Iris pigment epithelial cell (primary cell): Measurements from ENCODE around the gene ITGA2B.
A peak's percentile ranks its signal among the peaks of the same experiment; 100 is the strongest.
"Not testable (repeated sequence)": the region's sequence is repeated elsewhere in the genome, so short reads cannot be mapped to it uniquely, and the experiment has no call there.

ENCODE experiments used
- DNase-seq: peaks from one replicate; pipeline ENCODE4 v3.0.0-alpha.2; 2011; ENCODE audit warnings: low read depth

Gene ITGA2B

GRCh38 chr17:44368391-44369243, 20.8 kb downstream of the ITGA2B start:
- DNase-seq, result not testable (repeated sequence)

DNA sequence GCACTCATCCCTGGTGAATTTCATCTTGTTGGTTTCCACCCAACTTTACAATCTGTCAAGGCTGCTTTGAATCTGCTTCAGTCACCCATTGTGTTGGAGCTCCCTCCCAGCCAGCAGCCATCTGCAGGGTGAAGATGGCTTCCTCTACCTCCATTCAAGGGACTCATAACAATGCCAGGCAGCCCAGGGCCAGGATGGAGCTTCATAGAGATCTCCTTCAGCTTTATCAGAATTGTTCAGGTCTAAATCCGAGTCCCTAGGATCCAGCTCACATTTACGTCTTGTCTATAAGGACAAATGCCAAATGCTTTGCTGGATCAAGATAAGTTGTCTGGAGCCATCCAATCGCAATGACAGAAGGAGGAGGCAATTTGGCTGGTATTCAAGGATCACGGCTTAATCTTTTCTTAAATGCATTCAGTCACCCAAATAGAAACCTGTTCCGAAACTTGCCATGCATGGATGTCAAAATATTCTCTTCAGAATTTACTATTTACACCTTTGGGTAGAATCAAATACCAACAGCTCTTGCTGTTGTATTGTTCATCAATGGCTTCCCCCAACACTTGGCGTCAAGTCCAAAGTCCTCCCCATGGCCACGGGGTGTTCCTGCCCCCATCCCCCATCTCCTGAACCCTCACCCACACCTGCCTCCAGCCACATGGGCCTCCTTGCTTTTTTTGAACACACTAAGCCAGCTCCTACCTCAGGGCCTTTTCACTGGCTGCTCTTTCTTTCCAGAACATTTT, 22.0 kb downstream of the ITGA2B start:
- DNase-seq, result no peak

GRCh38 chr17:44365051-44365450, 24.4 kb downstream of the ITGA2B start:
- DNase-seq, result not testable (repeated sequence)

GRCh38 chr17:44363613-44364159, 25.8 kb downstream of the ITGA2B start, which contains the start of gene FAM171A2:
Gene FAM171A2 (minus strand): TSS chr17:44363853. CDS start chr17:44363714, 139 bp downstream.
- DNase-seq, result peak; percentile 40

DNA sequence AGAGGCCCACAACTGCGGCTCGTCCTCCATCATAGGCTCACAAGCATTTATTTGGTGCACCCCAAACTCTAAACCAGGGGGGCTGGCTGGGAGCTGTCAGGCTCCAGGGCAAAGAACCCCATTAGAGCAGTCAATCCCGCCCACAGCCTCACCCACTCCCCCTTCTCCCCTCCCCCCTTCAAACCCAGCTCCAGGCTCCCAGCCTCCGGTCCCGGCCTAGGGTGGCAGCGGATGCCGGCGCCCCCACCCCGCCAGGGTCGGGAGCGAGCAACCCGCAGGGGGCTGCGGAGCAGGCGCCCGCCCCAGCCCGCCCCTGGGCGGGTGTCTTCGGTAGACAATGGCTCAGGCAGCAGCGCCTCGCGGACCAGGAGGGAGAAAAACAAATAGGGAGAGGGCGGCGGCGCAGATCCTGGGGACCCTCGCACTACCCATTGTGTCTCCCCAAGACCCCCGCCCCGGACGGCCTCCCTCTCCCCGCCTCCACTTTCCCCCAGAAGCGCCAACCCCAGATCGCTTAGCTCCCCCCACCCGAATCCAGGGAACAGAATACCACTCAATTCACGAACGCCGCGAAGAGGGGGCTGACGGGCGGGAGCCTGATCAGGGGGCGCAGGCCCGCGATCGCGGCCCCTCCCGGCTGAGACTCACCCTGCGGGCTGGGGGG, 26.4 kb downstream of the ITGA2B start:
- no peak for DNase-seq

DNA sequence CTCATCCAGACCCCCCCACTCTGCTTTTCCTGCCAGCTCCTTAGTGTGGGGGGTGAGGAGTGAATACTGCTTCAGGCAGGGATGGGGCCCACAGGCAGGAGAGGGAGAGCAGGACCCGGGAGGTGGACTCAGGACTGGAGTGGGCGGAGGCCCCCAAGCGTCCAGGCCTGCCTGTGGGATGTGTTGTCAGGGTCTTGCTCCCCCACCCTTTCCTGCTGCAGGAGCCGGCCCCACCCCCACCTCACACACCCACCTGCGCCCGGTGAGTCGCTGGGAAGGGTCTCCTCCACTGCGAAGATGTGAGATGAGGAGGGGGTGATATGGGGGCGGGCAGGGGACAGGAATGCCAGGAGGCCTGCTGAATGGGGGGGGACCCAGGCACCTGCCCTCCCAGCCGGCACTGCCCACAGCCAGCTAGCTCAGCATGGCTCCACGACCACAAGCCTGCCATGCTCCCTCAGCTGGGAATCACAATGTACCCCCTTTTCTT, 26.9 kb downstream of the ITGA2B start:
- DNase-seq, result no peak

DNA sequence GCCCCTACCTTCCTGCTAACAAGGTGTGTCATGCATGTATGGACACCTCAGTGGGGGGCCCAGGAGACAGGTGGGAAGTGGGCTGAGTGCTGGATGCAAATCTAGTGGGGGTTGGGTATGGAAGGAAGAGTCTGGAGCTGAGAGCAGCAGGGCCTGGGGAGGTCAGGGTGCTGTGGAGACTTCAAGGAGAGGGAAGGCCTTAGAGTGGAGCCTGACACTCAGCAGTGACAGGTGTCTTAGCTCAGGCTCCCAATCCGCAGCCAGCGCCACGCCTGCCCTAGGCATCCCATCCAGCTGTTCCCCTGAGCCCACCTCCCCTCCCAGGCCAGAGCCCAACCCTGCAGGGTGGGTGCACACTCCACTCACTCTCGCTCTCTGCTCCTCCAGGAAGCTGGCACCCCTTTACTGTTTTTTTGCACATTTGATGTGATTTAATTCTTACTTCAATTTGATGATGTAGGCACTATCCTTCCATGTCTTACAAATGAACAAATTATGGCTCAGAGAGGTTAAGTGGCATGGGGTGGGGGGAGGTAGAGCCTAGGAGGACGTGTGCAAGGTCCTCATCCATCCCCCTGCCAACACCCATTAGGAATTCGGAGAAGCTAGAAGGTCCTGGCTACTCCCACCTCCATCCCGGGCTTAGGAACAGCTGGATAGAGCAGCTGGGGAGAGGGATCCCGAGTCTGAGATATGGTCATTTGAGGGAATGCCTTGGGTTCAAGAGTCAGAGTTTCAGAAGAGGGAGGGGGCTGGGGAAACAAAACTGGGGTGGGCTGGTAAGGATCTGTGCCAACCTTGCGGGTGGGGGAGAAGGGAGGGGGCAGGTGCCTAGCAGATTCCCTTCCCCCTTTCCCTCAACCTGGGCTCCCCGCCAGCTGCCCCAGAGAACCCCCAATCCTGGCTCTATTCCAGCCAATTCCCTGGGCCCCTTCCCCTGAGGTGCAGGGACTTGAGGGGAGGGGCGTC, 27.9 kb downstream of the ITGA2B start:
- DNase-seq, result no peak

- DNase-seq, result peak; percentile 41
Observed at GRCh38 chr17:44360826-44361225, 28.6 kb downstream of the ITGA2B start.

DNA sequence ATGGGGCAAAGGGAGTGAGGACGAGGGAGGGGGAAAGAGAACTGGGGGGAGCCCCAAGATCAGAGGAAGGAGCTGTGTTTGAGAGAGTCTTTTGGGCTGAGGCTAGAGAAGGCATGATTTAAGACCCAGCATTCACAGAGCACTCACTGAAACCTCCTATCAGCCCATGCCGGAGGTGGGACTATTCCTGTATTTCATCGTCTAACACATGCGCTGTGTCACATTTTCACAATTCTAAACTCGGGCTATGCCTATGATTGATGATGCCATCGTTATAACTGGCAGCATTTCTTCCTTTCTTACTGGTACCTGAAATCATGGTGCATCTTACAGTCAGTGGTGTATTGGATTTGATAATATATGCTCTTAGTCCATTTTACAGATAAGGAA, 29.3 kb downstream of the ITGA2B start:
- no peak for DNase-seq

GRCh38 chr17:44359458-44360143, 29.8 kb downstream of the ITGA2B start:
- no peak for DNase-seq

DNA sequence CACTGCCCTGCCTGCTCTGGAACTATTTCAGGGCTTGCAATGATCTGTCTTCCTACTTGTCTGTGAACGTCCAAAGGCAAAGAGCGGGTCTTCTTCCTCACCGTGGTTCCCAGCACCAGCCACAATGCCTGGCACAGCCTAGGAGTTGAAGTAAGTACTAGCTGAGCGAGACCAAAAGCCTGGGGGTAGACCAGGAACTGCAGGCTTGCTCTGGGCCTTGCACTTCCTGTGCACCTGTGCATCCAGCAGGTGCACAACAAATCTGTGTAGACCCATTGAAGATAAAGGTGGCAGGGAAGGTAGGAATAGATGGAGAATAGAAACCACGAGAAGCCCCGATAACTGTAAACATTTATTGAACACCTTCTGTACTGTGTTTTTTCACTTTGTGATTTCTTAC, 30.4 kb downstream of the ITGA2B start:
- DNase-seq, result no peak

DNA sequence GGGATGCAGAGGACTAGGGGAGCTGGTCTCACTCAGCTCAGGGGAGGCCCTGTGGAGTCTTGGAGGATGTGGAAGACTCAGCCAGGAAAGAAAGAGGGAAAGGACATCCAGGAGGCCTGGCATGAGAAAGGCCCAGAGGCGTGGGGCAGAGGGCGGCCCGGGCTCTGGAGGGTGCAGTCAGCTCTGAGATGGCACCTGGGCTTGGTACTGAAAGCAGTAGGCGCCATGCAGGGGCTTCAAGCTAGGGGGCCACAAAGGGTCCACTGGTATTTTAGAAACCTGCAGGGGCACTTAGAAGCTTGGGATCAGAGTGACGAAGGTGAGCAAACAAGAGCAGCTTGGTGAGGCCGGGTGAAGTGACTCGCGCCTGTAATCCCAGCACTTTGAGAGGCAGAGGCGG, 31.4 kb downstream of the ITGA2B start:
- no peak for DNase-seq

DNA sequence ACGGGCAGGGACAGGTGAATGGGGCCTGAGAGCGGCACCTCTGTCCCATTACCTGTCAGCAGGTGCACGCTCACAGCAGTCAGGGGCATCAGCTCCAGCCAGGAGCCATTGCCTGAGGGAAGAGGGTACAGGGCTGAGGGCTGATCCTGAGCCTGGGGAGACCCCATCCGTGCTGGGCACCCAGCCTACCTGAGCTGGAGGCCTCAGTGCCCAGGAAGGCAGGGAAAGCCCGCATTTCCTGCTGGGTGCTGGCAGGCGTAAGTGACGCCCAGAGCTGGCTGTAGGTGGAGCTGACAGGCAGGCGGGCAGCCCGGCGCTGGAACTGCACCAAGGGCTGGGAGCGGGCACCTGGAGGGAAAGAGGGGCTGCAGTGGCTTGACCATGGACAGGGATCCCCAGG, 33.2 kb downstream of the ITGA2B start:
- DNase-seq, result no peak

- DNase-seq, result no peak
Observed at GRCh38 chr17:44355642-44356099, 33.8 kb downstream of the ITGA2B start.

DNA sequence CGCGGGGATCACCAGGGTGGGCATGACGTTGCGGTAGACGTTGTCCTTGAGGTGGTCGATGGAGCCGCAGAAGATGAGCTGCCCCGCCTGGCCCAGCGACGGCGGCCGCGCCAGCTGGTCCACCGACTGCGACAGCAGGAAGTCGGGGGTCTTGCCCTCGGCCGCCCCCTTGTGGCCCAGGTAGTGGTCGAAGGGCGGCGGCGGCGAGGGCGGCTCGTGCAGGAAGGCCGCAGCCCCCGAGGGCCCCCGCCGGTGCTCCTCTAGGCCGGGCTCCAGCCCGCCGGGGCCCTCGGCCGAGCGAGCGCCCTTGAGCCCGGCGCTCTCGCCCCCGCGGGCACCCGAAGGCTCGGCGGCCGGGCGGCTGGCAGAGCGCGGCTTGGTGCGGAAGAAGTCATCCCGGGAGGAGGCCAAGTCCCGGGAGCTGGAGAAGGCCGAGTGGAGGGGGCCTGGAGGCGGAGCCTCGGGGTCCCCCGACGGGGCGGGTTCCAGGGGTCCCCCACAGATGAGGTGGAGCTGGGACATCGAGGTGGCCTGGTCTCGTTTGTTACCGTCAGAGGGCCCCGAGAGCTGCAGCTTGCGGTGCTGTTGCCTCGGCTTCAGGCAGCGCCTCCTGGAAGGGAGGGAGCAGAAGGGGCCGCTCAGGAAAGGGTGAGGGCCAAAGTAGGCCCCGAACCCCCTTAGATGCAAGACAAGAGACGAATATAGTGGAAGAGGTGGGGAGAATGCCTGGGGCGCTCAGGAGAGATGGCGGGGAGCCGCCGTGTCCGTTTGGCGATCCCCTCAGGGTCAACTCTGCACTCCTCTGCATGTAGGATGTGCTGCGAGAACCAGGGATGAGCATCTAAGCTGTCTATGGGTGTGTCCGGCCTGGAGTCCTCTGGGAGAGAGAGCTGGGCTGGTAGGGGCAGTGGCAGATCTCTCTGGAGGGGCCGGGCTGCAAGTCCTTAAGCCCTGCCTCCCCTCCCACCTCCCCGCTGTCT, 34.6 kb downstream of the ITGA2B start:
- no peak for DNase-seq

GRCh38 chr17:44353672-44354331, 35.6 kb downstream of the ITGA2B start:
- no peak for DNase-seq

DNA sequence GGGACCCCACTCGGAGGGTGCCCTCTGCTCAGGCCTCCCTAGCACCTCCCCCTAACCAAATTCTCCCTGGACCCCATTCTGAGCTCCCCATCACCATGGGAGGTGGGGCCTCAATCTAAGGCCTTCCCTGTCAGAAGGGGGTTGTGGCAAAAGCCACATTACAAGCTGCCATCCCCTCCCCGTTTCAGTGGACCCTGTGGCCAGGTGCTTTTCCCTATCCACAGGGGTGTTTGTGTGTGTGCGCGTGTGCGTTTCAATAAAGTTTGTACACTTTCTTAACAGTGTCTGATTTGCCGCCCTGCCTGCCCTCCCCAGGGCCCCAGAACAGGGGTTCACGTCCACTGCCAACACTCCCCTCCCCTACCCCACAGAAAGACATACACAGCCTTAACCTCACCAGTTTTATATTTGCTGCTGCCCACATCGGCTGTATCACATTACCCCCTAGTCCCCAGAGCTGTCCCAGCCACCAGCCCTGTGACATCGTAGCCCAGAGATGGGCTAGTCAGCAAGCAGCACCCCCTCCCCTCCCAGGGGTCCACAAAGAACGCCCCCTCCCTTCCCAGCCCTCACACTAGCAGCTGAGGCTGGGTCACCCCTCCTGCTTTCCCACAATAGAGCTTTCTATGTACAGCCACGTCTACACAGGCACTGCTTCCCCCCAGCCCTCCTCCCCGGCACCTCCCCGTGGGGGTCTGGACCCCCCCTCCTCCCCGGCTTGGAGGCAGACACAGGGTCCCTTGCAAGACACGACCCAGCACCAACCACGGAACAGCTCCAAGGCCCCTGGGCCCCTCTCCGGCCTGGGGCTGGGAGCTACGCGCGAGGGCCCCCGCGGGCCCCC, 36.4 kb downstream of the ITGA2B start:
- DNase-seq, result no peak
